Measurements from ENCODE around the gene NECAB3. TPM values are rescaled to one million over a fixed set of nuclear protein-coding genes. Genes with fewer than 3 reads are reported as not detected.

NECAB3 gene
- total and polyA plus RNA-seq, 2 donors (not counting 1 experiment from before 2014, with no cell fraction given): 8.5 to 11.8 TPM

GRCh38 chr20:33694639-33695012 is 20.4 kb upstream of the NECAB3 start:
- H3K9me3 ChIP-seq (ENCODE audit: control extremely low read depth in 1 of 3, control insufficient read depth in 2 of 3, insufficient read depth in 1 of 3, low read length in 2 of 3): peaks cover 0 to 11% (median 0%) of the 10 kb centered on the region in 3 donors
- Mint-ChIP-seq H3K27ac (no peak overlapping the region), H3K9me3 (ENCODE audit: insufficient read depth) (no peaks in the 10 kb centered on the region), H3K27me3 (no peaks in the 10 kb centered on the region), H3K4me3 (no peak overlapping the region), H3K4me1 (no peaks in the 10 kb centered on the region)
- H4K20me1 ChIP-seq (ENCODE audit: control insufficient read depth, insufficient read depth, low read length, poor library complexity, severe bottlenecking): no peaks in the 10 kb centered on the region
- no peak overlapping the region for H3K27ac ChIP-seq (ENCODE audit: low read length in 2 of 2)
- H3K4me1 ChIP-seq (ENCODE audit: control insufficient read depth in 2 of 2, insufficient read depth in 2 of 2, low read length in 2 of 2): no peaks in the 10 kb centered on the region
- DNase-seq: no peak
- H3K27me3 ChIP-seq (replicated peaks in 1 of 4; ENCODE audit: control extremely low read depth in 1 of 4, control insufficient read depth in 3 of 4, insufficient read depth in 4 of 4, low read length in 3 of 4): no peaks in the 10 kb centered on the region
- no peaks in the 10 kb centered on the region for H3K36me3 ChIP-seq (replicated peaks in 1 of 2; ENCODE audit: control extremely low read depth in 1 of 2, control insufficient read depth in 1 of 2, extremely low read depth in 1 of 2, insufficient read depth in 2 of 2, low read length in 1 of 2)
- WGBS (ENCODE audit: insufficient coverage): 93% methylated on average over 6 of the region's 6 CpGs
- no peak overlapping the region for H3K9ac ChIP-seq (ENCODE audit: low read length)
- no peak overlapping the region for H2AFZ ChIP-seq (ENCODE audit: insufficient read depth, low read depth, low read length, poor library complexity, severe bottlenecking)
- H3K4me3 ChIP-seq (ENCODE audit: control extremely low read depth in 1 of 5, extremely low read depth in 1 of 5, insufficient read depth in 1 of 5, low read depth in 2 of 5, low read length in 4 of 5): no peak overlapping the region
- ATAC-seq (ENCODE audit: low read depth): no peak
- no peak overlapping the region for H3K4me2 ChIP-seq (replicated peaks; ENCODE audit: low read depth, low read length, poor library complexity, severe bottlenecking)
- ChIA-PET POLR2A (no interaction called here), CTCF (no interaction called here)
- TF ChIP-seq EZH2 (IDR thresholded peaks at IDR 0.05; ENCODE audit: borderline replicate concordance, insufficient read depth, low read depth, low read length, poor library complexity, severe bottlenecking) (no peak), CTCF (IDR thresholded peaks at IDR 0.05) (no peak)
- intact Hi-C loops (cut with micrococcal nuclease): no loop called here
- no peaks in the 10 kb centered on the region for H3K79me2 ChIP-seq (ENCODE audit: control insufficient read depth, insufficient read depth, low read length)

GRCh38 chr20:33693741-33694638 is 19.8 kb upstream of the NECAB3 start:
- H3K9ac ChIP-seq (ENCODE audit: low read length): no peak overlapping the region
- Mint-ChIP-seq H3K27ac (no peak overlapping the region), H3K4me3 (no peak overlapping the region), H3K9me3 (ENCODE audit: insufficient read depth) (no peaks in the 10 kb centered on the region), H3K27me3 (no peaks in the 10 kb centered on the region), H3K4me1 (no peaks in the 10 kb centered on the region)
- intact Hi-C loops (cut with micrococcal nuclease): no loop called here
- 91% methylated on average over 11 of the region's 17 CpGs for WGBS (ENCODE audit: insufficient coverage)
- POLR2A ChIA-PET: interaction anchor here (0.6 kb wide), 1 partner anchor 107 kb away, joined by 3 read pairs; no protein-coding TSS in a partner anchor
- H2AFZ ChIP-seq (ENCODE audit: insufficient read depth, low read depth, low read length, poor library complexity, severe bottlenecking): no peak overlapping the region
- H3K79me2 ChIP-seq (ENCODE audit: control insufficient read depth, insufficient read depth, low read length): no peaks in the 10 kb centered on the region
- no peak overlapping the region for H3K4me2 ChIP-seq (replicated peaks; ENCODE audit: low read depth, low read length, poor library complexity, severe bottlenecking)
- no peaks in the 10 kb centered on the region for H3K27me3 ChIP-seq (replicated peaks in 1 of 4; ENCODE audit: control extremely low read depth in 1 of 4, control insufficient read depth in 3 of 4, insufficient read depth in 4 of 4, low read length in 3 of 4)
- no peak overlapping the region for H3K27ac ChIP-seq (ENCODE audit: low read length in 2 of 2)
- no peak overlapping the region for H3K4me3 ChIP-seq (ENCODE audit: control extremely low read depth in 1 of 5, extremely low read depth in 1 of 5, insufficient read depth in 1 of 5, low read depth in 2 of 5, low read length in 4 of 5)
- no peaks in the 10 kb centered on the region for H3K4me1 ChIP-seq (ENCODE audit: control insufficient read depth in 2 of 2, insufficient read depth in 2 of 2, low read length in 2 of 2)
- H3K36me3 ChIP-seq (replicated peaks in 1 of 2; ENCODE audit: control extremely low read depth in 1 of 2, control insufficient read depth in 1 of 2, extremely low read depth in 1 of 2, insufficient read depth in 2 of 2, low read length in 1 of 2): no peaks in the 10 kb centered on the region
- CTCF ChIA-PET: no interaction called here
- TF ChIP-seq EZH2 (IDR thresholded peaks at IDR 0.05; ENCODE audit: borderline replicate concordance, insufficient read depth, low read depth, low read length, poor library complexity, severe bottlenecking) (no peak), CTCF (IDR thresholded peaks at IDR 0.05) (no peak)
- peaks cover 0 to 10% (median 0%) of the 10 kb centered on the region in 3 donors for H3K9me3 ChIP-seq (ENCODE audit: control extremely low read depth in 1 of 3, control insufficient read depth in 2 of 3, insufficient read depth in 1 of 3, low read length in 2 of 3)
- DNase-seq: no peak
- ATAC-seq (ENCODE audit: low read depth): no peak
- no peaks in the 10 kb centered on the region for H4K20me1 ChIP-seq (ENCODE audit: control insufficient read depth, insufficient read depth, low read length, poor library complexity, severe bottlenecking)

Measured in B cell (primary cell).